ENCODE data around the gene NAP1L5.

NAP1L5 gene

GRCh38 chr4:88720451-88721428 is 23.1 kb upstream of the NAP1L5 start:
- no peak for DNase-seq

- DNase-seq, result no peak
Observed at GRCh38 chr4:88719381-88719780, 21.8 kb upstream of the NAP1L5 start.

- DNase-seq, result no peak
Observed at GRCh38 chr4:88718098-88718497, 20.5 kb upstream of the NAP1L5 start.

GRCh38 chr4:88713782-88714181 is 16.2 kb upstream of the NAP1L5 start:
- DNase-seq, result no peak

- DNase-seq, result no peak
Observed at GRCh38 chr4:88709989-88710388, 12.4 kb upstream of the NAP1L5 start.

- DNase-seq, result peak; percentile 58
Observed at GRCh38 chr4:88706574-88706973, 8.9 kb upstream of the NAP1L5 start.

GRCh38 chr4:88705805-88706492 is 8.3 kb upstream of the NAP1L5 start:
- no peak for DNase-seq

- DNase-seq, result no peak
Observed at GRCh38 chr4:88705223-88705622, 7.6 kb upstream of the NAP1L5 start.

- no peak for DNase-seq
Observed at GRCh38 chr4:88702782-88703181, 5.2 kb upstream of the NAP1L5 start.

GRCh38 chr4:88698519-88698918 is 890 bp upstream of the NAP1L5 start:
- no peak for DNase-seq

GRCh38 chr4:88697141-88697540 is 488 bp downstream of the NAP1L5 start:
- no peak for DNase-seq

GRCh38 chr4:88696630-88697029 is 999 bp downstream of the NAP1L5 start:
- DNase-seq, result no peak

- DNase-seq, result no peak
Observed at GRCh38 chr4:88693792-88694191, 3.8 kb downstream of the NAP1L5 start.

- DNase-seq, result no peak
Observed at GRCh38 chr4:88690355-88690754, 7.3 kb downstream of the NAP1L5 start.

- no peak for DNase-seq
Observed at GRCh38 chr4:88681209-88681608, 16.4 kb downstream of the NAP1L5 start.

- DNase-seq, result no peak
Observed at GRCh38 chr4:88675543-88675942, 22.1 kb downstream of the NAP1L5 start.

- DNase-seq, result no peak
Observed at GRCh38 chr4:88674979-88675378, 22.6 kb downstream of the NAP1L5 start.

- no peak for DNase-seq
Observed at GRCh38 chr4:88674565-88674964, 23.1 kb downstream of the NAP1L5 start.

- DNase-seq, result no peak
Observed at GRCh38 chr4:88673886-88674285, 23.7 kb downstream of the NAP1L5 start.

GRCh38 chr4:88672987-88673386 is 24.6 kb downstream of the NAP1L5 start:
- DNase-seq, result peak; percentile 53

- DNase-seq, result no peak
Observed at GRCh38 chr4:88661739-88662138, 35.9 kb downstream of the NAP1L5 start.

GRCh38 chr4:88660446-88661294 is 37.0 kb downstream of the NAP1L5 start:
- no peak for DNase-seq

GRCh38 chr4:88659890-88660208 is 37.8 kb downstream of the NAP1L5 start:
- DNase-seq, result no peak

Data from right forelimb (tissue), 1 donor.